CD14-positive monocyte (primary cell): ENCODE results near the gene FARP2. TPM values are rescaled to one million over a fixed set of nuclear protein-coding genes. Genes with fewer than 3 reads are reported as not detected.

Source experiments
- DNase-seq, 3 donors: peaks; one replicate each; pipeline ENCODE4 v3.0.0-alpha.2; 2011 to 2022
- H2AFZ ChIP-seq: 2 replicates; pipeline ENCODE4 v1.6.0; 2012; ENCODE audit warnings: mild to moderate bottlenecking, low read depth, low read length, inconsistent platforms; ENCODE audit not compliant: insufficient read depth, poor library complexity, severe bottlenecking
- H3K27ac ChIP-seq, 2 donors: 1 replicate in 1 of 2; 2 replicates in 1 of 2; pipeline ENCODE4 v1.5.1; 2012 to 2013; ENCODE audit warnings: low read length in 2 of 2, control low read depth in 1 of 2, inconsistent platforms in 1 of 2, low read depth in 1 of 2, mild to moderate bottlenecking in 1 of 2
- H3K27me3 ChIP-seq, 2 donors: one replicate each; pipeline versions ENCODE4 v1.6.0 to v1.6.1; 2011 to 2013; ENCODE audit warnings: low read length in 2 of 2; ENCODE audit not compliant: control insufficient read depth in 2 of 2, insufficient read depth in 2 of 2
- H3K36me3 ChIP-seq, 2 donors: replicated peaks in 1 of 2; 1 replicate in 1 of 2; 2 replicates in 1 of 2; pipeline versions ENCODE4 v1.5.1 to v1.6.1; 2012 to 2013; ENCODE audit warnings: low read length in 2 of 2, control low read depth in 1 of 2, inconsistent platforms in 1 of 2, mild to moderate bottlenecking in 1 of 2; ENCODE audit not compliant: insufficient read depth in 2 of 2, control insufficient read depth in 1 of 2
- H3K4me1 ChIP-seq, 2 donors: 1 replicate in 1 of 2; 2 replicates in 1 of 2; pipeline versions ENCODE4 v1.5.1 to v1.6.1; 2012 to 2013; ENCODE audit warnings: low read length in 2 of 2, control low read depth in 1 of 2, inconsistent platforms in 1 of 2, mild to moderate bottlenecking in 1 of 2, moderate library complexity in 1 of 2; ENCODE audit not compliant: insufficient read depth in 2 of 2, control insufficient read depth in 1 of 2
- H3K4me2 ChIP-seq: replicated peaks from 2 replicates; pipeline ENCODE3; 2012; ENCODE audit warnings: low read length, moderate library complexity, mild to moderate bottlenecking; ENCODE audit not compliant: poor library complexity, severe bottlenecking; ENCODE audit errors: extremely low read depth
- H3K4me3 ChIP-seq, 3 experiments: fragments of 200-600 bp in 1 of 3; sonication (generic) in 1 of 3; replicated peaks in 1 of 3; 1 replicate in 2 of 3; 2 replicates in 1 of 3; pipeline ENCODE4 v1.5.1; 2011 to 2013; ENCODE audit warnings: low read length in 3 of 3, mild to moderate bottlenecking in 3 of 3, control low read depth in 2 of 3, low read depth in 2 of 3, inconsistent platforms in 1 of 3, moderate library complexity in 1 of 3
- H3K79me2 ChIP-seq: 2 replicates; pipeline ENCODE4 v1.6.0; 2012; ENCODE audit warnings: mild to moderate bottlenecking, control low read depth, inconsistent platforms, low read length, moderate library complexity; ENCODE audit not compliant: insufficient read depth
- H3K9ac ChIP-seq: 2 replicates; pipeline ENCODE4 v1.6.0; 2017; ENCODE audit warnings: low read length, mild to moderate bottlenecking; ENCODE audit not compliant: insufficient read depth, poor library complexity, severe bottlenecking
- H3K9me3 ChIP-seq, 2 donors: replicated peaks in 1 of 2; 1 replicate in 1 of 2; 2 replicates in 1 of 2; pipeline versions ENCODE4 v1.5.1 to v1.6.1; 2012 to 2013; ENCODE audit warnings: low read length in 2 of 2, control low read depth in 1 of 2; ENCODE audit not compliant: control insufficient read depth in 1 of 2, insufficient read depth in 1 of 2
- H4K20me1 ChIP-seq: 2 replicates; pipeline ENCODE4 v1.6.0; 2012; ENCODE audit warnings: mild to moderate bottlenecking, low read length, control low read depth, moderate library complexity; ENCODE audit not compliant: insufficient read depth
- H3K27ac Mint-ChIP-seq, 7 donors: one replicate each; pipeline ENCODE4 v1.8.0; 2020; ENCODE audit warnings: mild to moderate bottlenecking in 7 of 7, mixed read lengths in 7 of 7, moderate library complexity in 6 of 7, inconsistent platforms in 2 of 7
- H3K27me3 Mint-ChIP-seq, 3 donors: one replicate each; pipeline ENCODE4 v1.8.0; 2021 to 2022; ENCODE audit warnings: low read depth in 3 of 3, mild to moderate bottlenecking in 3 of 3, mixed read lengths in 3 of 3, moderate library complexity in 3 of 3, inconsistent platforms in 1 of 3
- H3K36me3 Mint-ChIP-seq, 2 donors: one replicate each; pipeline ENCODE4 v1.8.0; 2020; ENCODE audit warnings: mixed read lengths in 2 of 2, inconsistent platforms in 1 of 2, mild to moderate bottlenecking in 1 of 2
- H3K4me1 Mint-ChIP-seq: one replicate; pipeline ENCODE4 v1.8.0; 2020; ENCODE audit warnings: mild to moderate bottlenecking, mixed read lengths
- H3K4me3 Mint-ChIP-seq, 2 donors: one replicate each; pipeline ENCODE4 v1.8.0; 2020; ENCODE audit warnings: mild to moderate bottlenecking in 2 of 2, mixed read lengths in 2 of 2, moderate library complexity in 1 of 2
- H3K9me3 Mint-ChIP-seq, 7 donors: one replicate each; pipeline ENCODE4 v1.8.0; 2020 to 2022; ENCODE audit warnings: mixed read lengths in 7 of 7, mild to moderate bottlenecking in 6 of 7, moderate library complexity in 6 of 7, inconsistent platforms in 2 of 7
- WGBS: methylation state at CpG from one replicate; pipeline ENCODE4 v1.1.5; 2013; ENCODE audit warnings: missing lambda C conversion rate; ENCODE audit not compliant: insufficient coverage; 5-methylcytosine and 5-hydroxymethylcytosine counted together
- intact Hi-C, 2 donors: fragments of 100-400 bp; cut with micrococcal nuclease; formaldehyde crosslinking; loops; one replicate each; pipeline versions ENCODE4 v1.15.0 to v1.15.1; 2023
- polyA plus RNA-seq, 3 donors: library from polyadenylated mRNA; depleted of rRNA in 1 of 3; unstranded in 2 of 3; stranded (reverse) in 1 of 3; fragments of 300-500 nt in 2 of 3; fragments of >200 nt in 1 of 3; fragmentation: Illumina TruSeq in 2 of 3; gene quantifications; 1 replicate in 2 of 3; 2 replicates in 1 of 3; pipeline ENCODE4 v1.2.3, GENCODE V29; 2012 to 2021
- TF ChIP-seq, protein P1 (sequence below): fragments of 200-600 bp; IDR thresholded peaks from one replicate; pipeline ENCODE4 v1.8.0; 2022; ENCODE audit warnings: antibody characterized with exemption, mild to moderate bottlenecking

Gene FARP2
- polyA plus RNA-seq, 3 donors, result 6.7 to 8.5 (median 7.3) TPM

DNA sequence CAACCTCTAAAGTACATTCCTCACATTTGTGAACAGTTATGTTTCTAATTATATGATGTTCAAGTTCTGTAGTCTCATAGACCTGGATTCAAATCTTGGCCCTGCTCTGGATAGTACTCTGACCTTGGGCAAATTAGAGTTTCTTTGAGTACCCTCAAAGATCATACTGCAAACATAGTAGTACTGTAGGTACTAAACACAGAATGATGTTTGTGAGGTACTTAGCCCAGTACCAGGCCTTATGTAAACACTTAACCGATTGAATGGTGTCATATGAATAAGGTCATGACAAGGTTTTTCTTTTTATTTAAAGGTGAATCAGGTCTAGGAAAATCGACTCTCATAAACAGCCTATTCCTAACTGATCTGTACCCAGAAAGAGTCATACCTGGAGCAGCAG is 21.3 kb upstream of the FARP2 start:
- Histone ChIP-seq H3K4me2 (no peak overlapping the region), H3K79me2 (peaks cover 34% of the 10 kb centered on the region), H3K4me1 (no peaks in the 10 kb centered on the region), H3K36me3 (peaks cover 47 to 95% of the 10 kb centered on the region in 2 donors), H3K9me3 (no peaks in the 10 kb centered on the region), H3K27ac (no peak overlapping the region), H3K27me3 (no peaks in the 10 kb centered on the region), H3K4me3 (no peak overlapping the region), H3K9ac (no peak overlapping the region), H4K20me1 (peaks cover 76% of the 10 kb centered on the region), H2AFZ (no peak overlapping the region)
- DNase-seq, result no peak
- WGBS, result no CpG with 5 or more reads among the region's 2 CpGs
- no peak overlapping the region for H3K27ac Mint-ChIP-seq
- H3K36me3 Mint-ChIP-seq, result peaks cover 69 to 79% of the 10 kb centered on the region in 2 donors
- peaks cover 4% of the 10 kb centered on the region for H3K4me1 Mint-ChIP-seq
- TF ChIP-seq, protein P1, sequence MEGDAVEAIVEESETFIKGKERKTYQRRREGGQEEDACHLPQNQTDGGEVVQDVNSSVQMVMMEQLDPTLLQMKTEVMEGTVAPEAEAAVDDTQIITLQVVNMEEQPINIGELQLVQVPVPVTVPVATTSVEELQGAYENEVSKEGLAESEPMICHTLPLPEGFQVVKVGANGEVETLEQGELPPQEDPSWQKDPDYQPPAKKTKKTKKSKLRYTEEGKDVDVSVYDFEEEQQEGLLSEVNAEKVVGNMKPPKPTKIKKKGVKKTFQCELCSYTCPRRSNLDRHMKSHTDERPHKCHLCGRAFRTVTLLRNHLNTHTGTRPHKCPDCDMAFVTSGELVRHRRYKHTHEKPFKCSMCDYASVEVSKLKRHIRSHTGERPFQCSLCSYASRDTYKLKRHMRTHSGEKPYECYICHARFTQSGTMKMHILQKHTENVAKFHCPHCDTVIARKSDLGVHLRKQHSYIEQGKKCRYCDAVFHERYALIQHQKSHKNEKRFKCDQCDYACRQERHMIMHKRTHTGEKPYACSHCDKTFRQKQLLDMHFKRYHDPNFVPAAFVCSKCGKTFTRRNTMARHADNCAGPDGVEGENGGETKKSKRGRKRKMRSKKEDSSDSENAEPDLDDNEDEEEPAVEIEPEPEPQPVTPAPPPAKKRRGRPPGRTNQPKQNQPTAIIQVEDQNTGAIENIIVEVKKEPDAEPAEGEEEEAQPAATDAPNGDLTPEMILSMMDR, result no peak
- intact Hi-C loops, result no loop called here
- no peak overlapping the region for H3K4me3 Mint-ChIP-seq
- H3K9me3 Mint-ChIP-seq, result no peaks in the 10 kb centered on the region
- H3K27me3 Mint-ChIP-seq, result no peaks in the 10 kb centered on the region

- no peaks in the 10 kb centered on the region for H3K9me3 Mint-ChIP-seq
- Histone ChIP-seq H3K9me3 (no peaks in the 10 kb centered on the region), H3K4me2 (no peak overlapping the region), H3K4me3 (no peak overlapping the region), H3K9ac (no peak overlapping the region), H3K27ac (no peak overlapping the region), H3K79me2 (peaks cover 6% of the 10 kb centered on the region), H2AFZ (no peak overlapping the region), H3K4me1 (no peaks in the 10 kb centered on the region), H4K20me1 (peaks cover 62% of the 10 kb centered on the region), H3K36me3 (peaks cover 81 to 95% of the 10 kb centered on the region in 2 donors), H3K27me3 (no peaks in the 10 kb centered on the region)
- peaks cover 4% of the 10 kb centered on the region for H3K4me1 Mint-ChIP-seq
- no peak overlapping the region for H3K27ac Mint-ChIP-seq
- WGBS, result 100% methylated on average over 1 of the region's 8 CpGs
- H3K36me3 Mint-ChIP-seq, result peaks cover 81 to 93% of the 10 kb centered on the region in 2 donors
- no peaks in the 10 kb centered on the region for H3K27me3 Mint-ChIP-seq
- DNase-seq, result no peak
- TF ChIP-seq, protein P1, result no peak
- intact Hi-C loops, result no loop called here
- H3K4me3 Mint-ChIP-seq, result no peak overlapping the region
Measured at GRCh38 chr2:241339839-241340630, 16.1 kb upstream of the FARP2 start.
